ENCODE results near the gene PCID2.

- TF ChIP-seq, protein P1, sequence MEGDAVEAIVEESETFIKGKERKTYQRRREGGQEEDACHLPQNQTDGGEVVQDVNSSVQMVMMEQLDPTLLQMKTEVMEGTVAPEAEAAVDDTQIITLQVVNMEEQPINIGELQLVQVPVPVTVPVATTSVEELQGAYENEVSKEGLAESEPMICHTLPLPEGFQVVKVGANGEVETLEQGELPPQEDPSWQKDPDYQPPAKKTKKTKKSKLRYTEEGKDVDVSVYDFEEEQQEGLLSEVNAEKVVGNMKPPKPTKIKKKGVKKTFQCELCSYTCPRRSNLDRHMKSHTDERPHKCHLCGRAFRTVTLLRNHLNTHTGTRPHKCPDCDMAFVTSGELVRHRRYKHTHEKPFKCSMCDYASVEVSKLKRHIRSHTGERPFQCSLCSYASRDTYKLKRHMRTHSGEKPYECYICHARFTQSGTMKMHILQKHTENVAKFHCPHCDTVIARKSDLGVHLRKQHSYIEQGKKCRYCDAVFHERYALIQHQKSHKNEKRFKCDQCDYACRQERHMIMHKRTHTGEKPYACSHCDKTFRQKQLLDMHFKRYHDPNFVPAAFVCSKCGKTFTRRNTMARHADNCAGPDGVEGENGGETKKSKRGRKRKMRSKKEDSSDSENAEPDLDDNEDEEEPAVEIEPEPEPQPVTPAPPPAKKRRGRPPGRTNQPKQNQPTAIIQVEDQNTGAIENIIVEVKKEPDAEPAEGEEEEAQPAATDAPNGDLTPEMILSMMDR (IDR thresholded peaks at IDR 0.05), result no peak
- no peak for TF ChIP-seq POLR2A (IDR thresholded peaks at IDR 0.05)
Observed at GRCh38 chr13:113138792-113139551, 69.5 kb downstream of the PCID2 start.
